Type B pancreatic cell (in vitro differentiated cells): Measurements from ENCODE around the gene DGAT2. TPM values are rescaled to one million over a fixed set of nuclear protein-coding genes. Genes with fewer than 3 reads are reported as not detected.

Experiments used
- DNase-seq: peaks from one replicate; pipeline ENCODE4 v3.0.0; 2021; ENCODE audit warnings: mixed read lengths; ENCODE audit not compliant: unreplicated experiment; ENCODE audit errors: extremely low spot score
- H3K27ac Mint-ChIP-seq: 2 replicates; pipeline ENCODE4 v1.8.0; 2021; ENCODE audit warnings: mild to moderate bottlenecking, mixed read lengths
- H3K27me3 Mint-ChIP-seq: 2 replicates; pipeline ENCODE4 v1.8.0; 2021; ENCODE audit warnings: mixed read lengths
- H3K36me3 Mint-ChIP-seq: 2 replicates; pipeline ENCODE4 v1.8.0; 2021; ENCODE audit warnings: mixed read lengths
- H3K4me1 Mint-ChIP-seq: one replicate; pipeline ENCODE4 v1.8.0; 2021; ENCODE audit warnings: mixed read lengths; ENCODE audit not compliant: unreplicated experiment
- H3K4me3 Mint-ChIP-seq: 2 replicates; pipeline ENCODE4 v1.8.0; 2021; ENCODE audit warnings: mild to moderate bottlenecking, mixed read lengths
- H3K9me3 Mint-ChIP-seq: 2 replicates; pipeline ENCODE4 v1.8.0; 2021; ENCODE audit warnings: mixed read lengths
- total RNA-seq: library from RNA; stranded (reverse); gene quantifications from 2 replicates; pipeline ENCODE4 v1.2.1, GENCODE V29; 2021; ENCODE audit warnings: low replicate concordance
- TF ChIP-seq, protein P1 (sequence below): fragments of 200-600 bp; sonication (generic); conservative IDR thresholded peaks from 2 replicates; pipeline ENCODE4 v1.5.0; 2021; ENCODE audit warnings: antibody characterized with exemption, mild to moderate bottlenecking

Gene DGAT2
- total RNA-seq, 1 donor from 2014 or later = 5.9 TPM

DNA sequence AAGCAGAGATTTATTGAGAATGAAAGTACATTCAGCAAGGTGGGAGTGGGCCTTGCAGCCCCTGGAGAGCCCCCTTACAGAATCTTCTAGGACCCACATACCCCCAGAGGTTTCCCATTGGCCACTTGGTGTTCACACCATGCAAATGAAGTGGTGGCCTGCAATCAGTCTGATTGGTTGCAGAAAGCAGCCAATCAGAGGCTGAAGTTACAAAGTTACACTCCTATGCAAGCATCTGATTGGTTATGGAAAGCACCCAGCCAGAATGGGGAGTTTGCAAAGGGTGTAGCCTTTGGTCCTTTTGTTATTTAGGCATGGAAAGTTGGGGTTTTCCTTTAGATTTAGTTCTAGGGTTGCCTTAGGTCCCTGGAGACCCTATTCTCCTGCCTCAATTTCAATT lies 81.3 kb downstream of the DGAT2 start:
- no peak overlapping the region for H3K4me3 Mint-ChIP-seq
- DNase-seq = no peak
- no peaks in the 10 kb centered on the region for H3K27me3 Mint-ChIP-seq

DNA sequence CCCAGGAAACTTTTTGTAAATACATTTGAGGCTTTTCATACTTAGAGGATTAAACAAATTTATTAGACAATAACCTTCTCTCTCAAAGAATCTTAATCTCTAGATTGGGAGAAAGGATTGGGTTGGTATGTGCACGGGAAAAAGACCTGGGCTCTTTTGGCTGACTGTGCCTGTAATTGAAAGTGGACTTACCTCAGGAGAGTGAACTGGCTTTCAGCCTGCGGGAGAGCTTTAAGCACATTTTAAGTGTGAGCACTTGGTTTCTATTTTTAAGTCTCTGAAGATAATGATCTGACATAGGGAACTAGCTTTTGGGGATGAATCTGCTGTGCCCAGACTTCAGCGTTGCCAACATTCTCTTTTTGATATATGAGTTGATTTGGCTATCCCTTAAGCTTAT lies 82.2 kb downstream of the DGAT2 start:
- Mint-ChIP-seq H3K27me3 (no peaks in the 10 kb centered on the region), H3K9me3 (peaks cover 4% of the 10 kb centered on the region)
- no peak for DNase-seq

More for the DNA sequence above, 81.3 kb downstream of the DGAT2 start:
- no peak overlapping the region for H3K27ac Mint-ChIP-seq
- TF ChIP-seq, protein P1, sequence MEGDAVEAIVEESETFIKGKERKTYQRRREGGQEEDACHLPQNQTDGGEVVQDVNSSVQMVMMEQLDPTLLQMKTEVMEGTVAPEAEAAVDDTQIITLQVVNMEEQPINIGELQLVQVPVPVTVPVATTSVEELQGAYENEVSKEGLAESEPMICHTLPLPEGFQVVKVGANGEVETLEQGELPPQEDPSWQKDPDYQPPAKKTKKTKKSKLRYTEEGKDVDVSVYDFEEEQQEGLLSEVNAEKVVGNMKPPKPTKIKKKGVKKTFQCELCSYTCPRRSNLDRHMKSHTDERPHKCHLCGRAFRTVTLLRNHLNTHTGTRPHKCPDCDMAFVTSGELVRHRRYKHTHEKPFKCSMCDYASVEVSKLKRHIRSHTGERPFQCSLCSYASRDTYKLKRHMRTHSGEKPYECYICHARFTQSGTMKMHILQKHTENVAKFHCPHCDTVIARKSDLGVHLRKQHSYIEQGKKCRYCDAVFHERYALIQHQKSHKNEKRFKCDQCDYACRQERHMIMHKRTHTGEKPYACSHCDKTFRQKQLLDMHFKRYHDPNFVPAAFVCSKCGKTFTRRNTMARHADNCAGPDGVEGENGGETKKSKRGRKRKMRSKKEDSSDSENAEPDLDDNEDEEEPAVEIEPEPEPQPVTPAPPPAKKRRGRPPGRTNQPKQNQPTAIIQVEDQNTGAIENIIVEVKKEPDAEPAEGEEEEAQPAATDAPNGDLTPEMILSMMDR = no peak
- peaks cover 16% of the 10 kb centered on the region for H3K36me3 Mint-ChIP-seq
- H3K4me1 Mint-ChIP-seq = peaks cover 6% of the 10 kb centered on the region
- no peaks in the 10 kb centered on the region for H3K9me3 Mint-ChIP-seq

More for the DNA sequence above, 82.2 kb downstream of the DGAT2 start:
- peaks cover 6% of the 10 kb centered on the region for H3K4me1 Mint-ChIP-seq
- TF ChIP-seq, protein P1 = no peak
- peaks cover 12% of the 10 kb centered on the region for H3K36me3 Mint-ChIP-seq
- H3K4me3 Mint-ChIP-seq = no peak overlapping the region
- H3K27ac Mint-ChIP-seq = no peak overlapping the region

Other genes starting within 250 kb of the DGAT2 start
- gene GDPD5, start 242.8 kb upstream of the DGAT2 start, total RNA-seq = 7.5 and 11.3 TPM in 2 replicates
- gene SERPINH1, start 206.5 kb upstream of the DGAT2 start, total RNA-seq = 151 and 229 TPM in 2 replicates
- 4.3 and 30.5 TPM in 2 replicates for gene MAP6, start 99.7 kb upstream of the DGAT2 start, total RNA-seq
- gene MOGAT2, start 50.9 kb upstream of the DGAT2 start, total RNA-seq = 1.2 and 2.2 TPM in 2 replicates
- gene UVRAG, start 46.4 kb downstream of the DGAT2 start, total RNA-seq = 20.7 and 29.5 TPM in 2 replicates